ENCODE results near the gene RASSF5.

- TF ChIP-seq CTCF (IDR thresholded peaks at IDR 0.05; ENCODE audit: low read depth, low read length): no peak
- TF ChIP-seq EZH2phosphoT487 (IDR thresholded peaks at IDR 0.05; ENCODE audit: low read depth): no peak
These were observed 56.3 kb downstream of the RASSF5 start for GRCh38 chr1:206563367-206564207.
